GM23248 (cell line): Measurements from ENCODE around the gene SEC22C.

Experiments
- EZH2 ChIP-seq: fragments of 200-600 bp; sonication (generic); IDR thresholded peaks from 2 replicates; pipeline ENCODE4 v1.6.1; 2018; ENCODE audit warnings: antibody characterized with exemption, mild to moderate bottlenecking; ENCODE audit not compliant: insufficient read depth, poor library complexity, severe bottlenecking
- EZH2phosphoT487 ChIP-seq: fragments of 200-600 bp; sonication (generic); IDR thresholded peaks from 2 replicates; pipeline ENCODE4 v1.6.1; 2018; ENCODE audit warnings: antibody characterized with exemption, moderate library complexity, mild to moderate bottlenecking, low read depth; ENCODE audit not compliant: insufficient read depth

DNA sequence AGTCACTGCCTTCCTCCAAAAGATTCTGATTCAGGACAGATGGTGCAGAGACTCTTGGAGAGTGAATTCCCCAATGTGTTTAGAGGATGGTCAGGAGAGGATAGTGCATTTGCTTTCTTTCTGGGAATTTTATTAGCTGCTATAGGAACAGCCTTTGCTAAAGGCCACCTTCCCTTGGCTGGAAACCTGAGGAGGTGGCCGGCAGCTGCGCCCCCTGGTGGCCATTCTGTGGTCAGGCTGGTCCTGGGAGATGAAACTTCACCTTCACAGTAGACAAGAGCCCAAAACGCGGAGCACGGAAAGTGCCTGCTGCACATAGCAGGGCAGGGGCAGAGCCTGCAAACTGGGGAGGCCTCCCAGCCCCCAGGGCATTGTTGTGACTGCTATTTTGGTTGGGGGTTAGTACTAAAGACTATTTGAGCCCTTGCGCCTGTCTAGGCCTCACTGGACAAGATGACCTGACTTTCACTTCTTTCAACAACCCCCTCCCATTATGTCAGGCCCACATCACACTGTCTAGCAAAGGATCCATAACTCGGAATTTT is 34.3 kb downstream of the SEC22C start:
- TF ChIP-seq EZH2 (no peak), EZH2phosphoT487 (no peak)
